ENCODE measurements around the gene COX4I1.

The COX4I1 gene

DNA sequence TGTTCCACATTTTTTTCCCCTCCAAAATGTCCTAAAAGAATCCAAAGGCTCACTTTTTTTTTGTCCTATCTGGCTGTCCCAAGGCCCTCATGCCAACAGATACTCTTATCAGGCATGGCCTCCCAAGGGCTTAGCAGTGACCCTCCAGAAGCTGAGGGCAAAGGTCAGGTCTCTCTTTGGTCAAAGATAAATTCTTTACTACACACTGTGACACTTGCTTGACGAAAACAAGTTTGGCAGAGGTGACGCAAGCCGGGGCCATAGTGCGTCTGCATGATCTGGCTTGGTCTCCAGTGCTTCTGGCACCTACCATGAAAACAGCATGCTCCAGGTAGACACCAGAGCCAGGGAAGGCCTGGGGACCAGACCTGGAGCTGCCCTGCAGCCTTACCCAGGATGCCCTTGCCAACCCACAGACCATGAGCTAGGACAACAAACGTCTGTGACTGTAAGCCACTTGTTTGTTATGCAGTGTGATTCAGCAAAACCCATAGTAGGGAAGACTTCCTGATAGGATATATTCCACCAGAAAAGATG lies 50.9 kb downstream of the COX4I1 start:
- Histone ChIP-seq H3K79me2 (ENCODE audit: control insufficient read depth, insufficient read depth, low read length, unreplicated experiment) (no peaks in the 10 kb centered on the region), H2AFZ (ENCODE audit: low read length, unreplicated experiment) (no peak overlapping the region), H3K36me3 (ENCODE audit: insufficient read depth, low read length) (no peaks in the 10 kb centered on the region), H3K4me1 (ENCODE audit: control insufficient read depth, insufficient read depth, low read length, unreplicated experiment) (no peaks in the 10 kb centered on the region), H3K4me3 (ENCODE audit: low read depth, low read length) (no peak overlapping the region), H3K27ac (ENCODE audit: low read depth, low read length) (no peak overlapping the region), H3K27me3 (ENCODE audit: insufficient read depth, low read length) (peaks cover 76% of the 10 kb centered on the region)

DNA sequence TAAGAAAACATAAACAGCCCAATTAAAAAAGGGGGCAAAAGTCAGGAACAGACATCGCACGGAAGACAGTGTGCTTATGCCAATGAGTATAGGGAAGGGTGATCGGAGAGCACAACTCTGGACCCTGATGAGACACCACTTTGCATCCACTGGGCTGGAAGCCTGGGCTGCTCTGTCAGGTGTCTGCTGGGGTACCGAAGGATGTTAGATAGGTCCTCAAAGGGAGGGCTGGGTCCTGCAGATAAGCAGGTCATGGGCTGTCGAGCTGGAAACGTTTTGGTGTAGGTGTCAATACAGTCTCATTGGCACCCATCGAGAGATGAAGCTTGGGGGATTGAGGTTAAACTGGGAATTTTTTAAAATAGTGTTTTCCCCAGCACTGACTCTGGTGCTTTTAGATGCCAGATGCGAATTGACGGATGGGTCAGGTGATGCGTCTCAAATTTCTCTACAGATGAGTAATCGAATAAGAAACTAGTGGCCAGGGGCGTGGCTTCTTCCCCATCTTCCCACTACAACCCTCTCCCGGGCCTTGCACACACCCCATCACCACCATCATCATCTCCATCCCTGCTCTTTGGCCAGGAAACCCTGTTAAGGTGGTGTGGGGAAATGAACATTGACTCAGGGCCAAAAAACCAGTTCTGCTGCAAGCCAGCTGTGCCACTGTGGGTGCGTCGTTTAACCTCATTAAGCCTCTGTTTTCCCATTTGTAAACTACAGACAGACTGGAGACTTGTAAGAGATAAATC lies 51.7 kb downstream of the COX4I1 start:
- peaks cover 78% of the 10 kb centered on the region for H3K27me3 ChIP-seq (ENCODE audit: insufficient read depth, low read length)
- H2AFZ ChIP-seq (ENCODE audit: low read length, unreplicated experiment): no peak overlapping the region

DNA sequence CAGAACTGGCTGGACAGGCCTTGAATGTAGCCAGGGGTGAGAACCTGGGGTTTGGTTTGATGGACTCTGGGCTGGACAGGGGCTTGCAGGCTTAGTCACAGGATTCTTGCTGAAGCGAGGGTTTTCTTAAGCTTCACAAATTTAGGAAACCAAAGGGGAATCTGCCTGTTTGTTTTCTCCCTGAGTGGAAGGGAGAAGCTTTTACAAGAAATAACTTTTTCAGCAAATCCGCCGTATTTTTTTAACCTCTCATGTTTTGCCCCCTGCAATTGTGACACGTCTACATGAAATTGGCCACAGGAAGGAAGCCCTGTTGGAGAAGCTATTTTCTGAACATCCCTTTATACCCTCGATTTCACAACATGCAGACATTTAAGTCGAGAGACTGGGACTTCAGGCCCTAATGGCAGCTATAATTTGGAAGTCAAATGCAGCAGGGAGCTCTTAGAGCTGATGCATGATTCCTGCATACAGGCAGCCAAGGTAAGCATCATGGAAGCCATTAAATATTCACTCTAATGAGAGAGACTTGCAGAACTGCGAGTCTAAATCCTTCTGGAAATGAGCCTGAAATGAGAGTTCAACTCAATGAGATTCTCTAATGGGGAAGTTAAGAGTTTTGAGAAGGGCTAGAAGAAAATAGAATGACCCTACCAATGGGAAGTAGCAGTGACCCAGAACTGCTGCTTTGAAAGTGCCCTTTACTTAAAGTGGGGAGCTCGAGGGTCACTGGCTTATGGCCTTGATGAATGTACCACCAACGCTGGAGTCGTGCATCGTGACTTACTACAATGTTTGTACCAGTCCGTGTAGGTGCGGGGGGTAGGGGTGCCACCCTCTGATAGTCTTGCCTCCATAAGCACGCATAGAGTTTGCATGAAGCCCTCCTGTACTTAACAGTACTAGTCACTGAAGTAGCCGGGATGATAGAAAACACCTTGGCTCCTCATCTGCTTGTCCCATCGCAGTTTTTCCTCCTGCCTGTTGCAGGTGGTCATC lies 54.4 kb downstream of the COX4I1 start:
- no peaks in the 10 kb centered on the region for H3K36me3 ChIP-seq (ENCODE audit: insufficient read depth, low read length)
- H3K79me2 ChIP-seq (ENCODE audit: control insufficient read depth, insufficient read depth, low read length, unreplicated experiment): no peaks in the 10 kb centered on the region
- H3K4me1 ChIP-seq (ENCODE audit: control insufficient read depth, insufficient read depth, low read length, unreplicated experiment): no peaks in the 10 kb centered on the region
- H3K27me3 ChIP-seq (ENCODE audit: insufficient read depth, low read length): peaks cover 77% of the 10 kb centered on the region
- H2AFZ ChIP-seq (ENCODE audit: low read length, unreplicated experiment): no peak overlapping the region
- no peak overlapping the region for H3K4me3 ChIP-seq (ENCODE audit: low read depth, low read length)
- H3K27ac ChIP-seq (ENCODE audit: low read depth, low read length): no peak overlapping the region

More for the DNA sequence above, 51.7 kb downstream of the COX4I1 start:
- H3K79me2 ChIP-seq (ENCODE audit: control insufficient read depth, insufficient read depth, low read length, unreplicated experiment): no peaks in the 10 kb centered on the region
- H3K27ac ChIP-seq (ENCODE audit: low read depth, low read length): no peak overlapping the region
- no peak overlapping the region for H3K4me3 ChIP-seq (ENCODE audit: low read depth, low read length)
- H3K36me3 ChIP-seq (ENCODE audit: insufficient read depth, low read length): no peaks in the 10 kb centered on the region
- no peaks in the 10 kb centered on the region for H3K4me1 ChIP-seq (ENCODE audit: control insufficient read depth, insufficient read depth, low read length, unreplicated experiment)

DNA sequence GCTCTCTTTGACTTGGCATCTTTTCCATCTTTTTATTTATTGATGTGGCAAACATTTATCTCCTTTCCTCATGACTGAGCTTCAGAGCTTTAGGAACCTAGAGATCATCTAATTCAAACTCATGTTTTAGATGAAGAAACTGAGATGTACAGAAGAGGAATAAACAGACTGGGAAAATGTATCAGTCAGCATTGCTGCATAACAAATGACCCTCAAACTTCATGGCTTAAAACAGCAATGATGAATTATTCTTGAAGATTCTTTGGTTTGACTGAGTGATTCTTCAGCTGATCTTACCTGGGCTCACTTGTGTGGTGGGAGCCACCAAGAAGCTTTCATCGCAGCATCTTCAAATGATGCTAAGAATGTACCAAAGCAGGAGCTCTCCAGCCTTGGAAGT lies 55.4 kb downstream of the COX4I1 start:
- Histone ChIP-seq H3K79me2 (ENCODE audit: control insufficient read depth, insufficient read depth, low read length, unreplicated experiment) (no peaks in the 10 kb centered on the region), H3K36me3 (ENCODE audit: insufficient read depth, low read length) (no peaks in the 10 kb centered on the region), H3K27ac (ENCODE audit: low read depth, low read length) (no peak overlapping the region), H3K4me3 (ENCODE audit: low read depth, low read length) (no peak overlapping the region), H3K4me1 (ENCODE audit: control insufficient read depth, insufficient read depth, low read length, unreplicated experiment) (no peaks in the 10 kb centered on the region), H2AFZ (ENCODE audit: low read length, unreplicated experiment) (no peak overlapping the region), H3K27me3 (ENCODE audit: insufficient read depth, low read length) (peaks cover 75% of the 10 kb centered on the region)

DNA sequence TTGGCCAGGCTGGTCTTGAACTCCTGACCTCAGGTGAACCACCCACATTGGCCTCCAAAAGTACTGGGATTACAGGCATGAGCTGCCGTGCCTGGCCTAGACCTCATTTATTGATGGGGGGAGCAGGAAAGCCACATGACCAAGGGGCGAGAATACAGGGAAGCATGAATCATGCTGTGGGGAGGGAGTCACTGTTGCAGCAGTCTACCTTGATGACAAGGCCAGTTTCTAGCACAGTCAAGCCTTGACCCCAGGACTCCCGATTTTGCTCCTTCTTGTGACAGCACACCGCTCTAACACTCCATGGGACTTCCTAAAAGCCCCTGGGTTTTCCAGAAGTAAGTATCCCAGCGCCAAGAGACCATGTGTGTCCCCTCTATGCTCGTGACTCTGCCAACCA lies 56.6 kb downstream of the COX4I1 start:
- Histone ChIP-seq H3K79me2 (ENCODE audit: control insufficient read depth, insufficient read depth, low read length, unreplicated experiment) (no peaks in the 10 kb centered on the region), H3K36me3 (ENCODE audit: insufficient read depth, low read length) (no peaks in the 10 kb centered on the region), H3K27ac (ENCODE audit: low read depth, low read length) (no peak overlapping the region), H2AFZ (ENCODE audit: low read length, unreplicated experiment) (no peak overlapping the region), H3K4me3 (ENCODE audit: low read depth, low read length) (no peak overlapping the region), H3K4me1 (ENCODE audit: control insufficient read depth, insufficient read depth, low read length, unreplicated experiment) (no peaks in the 10 kb centered on the region), H3K27me3 (ENCODE audit: insufficient read depth, low read length) (peaks cover 66% of the 10 kb centered on the region)

DNA sequence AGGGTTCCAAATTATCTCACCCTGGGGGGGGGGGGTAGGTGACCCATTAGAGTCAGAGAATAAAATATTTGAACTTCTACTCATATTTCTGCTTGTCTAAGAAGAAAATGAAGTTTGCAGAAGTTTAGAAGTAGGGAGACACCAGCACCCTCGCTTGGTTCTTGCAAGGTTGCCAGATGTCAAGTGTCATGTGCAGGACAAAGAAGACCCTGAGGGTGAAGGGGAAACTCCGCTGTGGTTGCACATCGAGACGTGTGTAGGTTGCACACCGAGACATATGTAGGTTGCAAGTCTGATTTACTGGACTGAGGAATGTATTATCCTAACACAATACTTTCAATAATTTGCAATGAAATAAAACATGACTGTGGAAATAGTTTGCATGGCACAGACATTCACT lies 57.1 kb downstream of the COX4I1 start:
- Histone ChIP-seq H3K27ac (ENCODE audit: low read depth, low read length) (no peak overlapping the region), H3K4me1 (ENCODE audit: control insufficient read depth, insufficient read depth, low read length, unreplicated experiment) (no peaks in the 10 kb centered on the region), H3K27me3 (ENCODE audit: insufficient read depth, low read length) (peaks cover 63% of the 10 kb centered on the region), H2AFZ (ENCODE audit: low read length, unreplicated experiment) (no peak overlapping the region), H3K4me3 (ENCODE audit: low read depth, low read length) (no peak overlapping the region), H3K79me2 (ENCODE audit: control insufficient read depth, insufficient read depth, low read length, unreplicated experiment) (no peaks in the 10 kb centered on the region), H3K36me3 (ENCODE audit: insufficient read depth, low read length) (no peaks in the 10 kb centered on the region)
